Liver (tissue), 3 donors: ENCODE measurements around the gene OR13A1.

Experiments used
- CTCF ChIP-seq: fragments of 150-350 bp; IDR thresholded peaks from 2 replicates; pipeline ENCODE4 v1.5.1; 2017; ENCODE audit warnings: improper control_type of control experiment, low read depth, low read length; ENCODE audit not compliant: missing input control
- EGR1 ChIP-seq, 2 donors: IDR thresholded peaks; 2 replicates each; pipeline ENCODE4 v1.6.1; 2016 to 2018; ENCODE audit warnings: antibody characterized with exemption in 2 of 2, low read depth in 2 of 2
- FOXA1 ChIP-seq: IDR thresholded peaks from 2 replicates; pipeline ENCODE4 v1.6.1; 2016; ENCODE audit warnings: antibody characterized with exemption
- FOXA2 ChIP-seq: IDR thresholded peaks from 2 replicates; pipeline ENCODE4 v1.6.1; 2016; ENCODE audit warnings: antibody characterized with exemption
- JUND ChIP-seq, 2 donors: IDR thresholded peaks; 2 replicates each; pipeline ENCODE4 v1.6.1; 2016; ENCODE audit warnings: antibody characterized with exemption in 2 of 2
- MAX ChIP-seq: IDR thresholded peaks from 2 replicates; pipeline ENCODE4 v1.6.1; 2016; ENCODE audit warnings: antibody characterized with exemption
- RAD21 ChIP-seq, 2 donors: IDR thresholded peaks; 2 replicates each; pipeline ENCODE4 v1.6.1; 2016; ENCODE audit warnings: antibody characterized with exemption in 2 of 2, mild to moderate bottlenecking in 2 of 2
- REST ChIP-seq: IDR thresholded peaks from 2 replicates; pipeline ENCODE4 v1.6.1; 2016; ENCODE audit warnings: antibody characterized with exemption, mild to moderate bottlenecking
- TAF1 ChIP-seq: conservative IDR thresholded peaks from 2 replicates; pipeline ENCODE4 v1.6.1; 2016; ENCODE audit warnings: antibody characterized with exemption, mild to moderate bottlenecking
- ZBTB33 ChIP-seq: IDR thresholded peaks from 2 replicates; pipeline ENCODE4 v1.6.1; 2016; ENCODE audit warnings: antibody characterized with exemption
- donor health status: healthy.
- donor health status: healthy.

GRCh38 chr10:45325116-45325515, 9.7 kb upstream of the OR13A1 start:
- TF ChIP-seq CTCF (no peak), MAX (no peak), FOXA1 (no peak), TAF1 (no peak), RAD21 (IDR thresholded peaks at IDR 0.05) (no peak), EGR1 (IDR thresholded peaks at IDR 0.05; ENCODE audit: low read depth in 2 of 2) (no peak), FOXA2 (no peak), REST (no peak), JUND (IDR thresholded peaks at IDR 0.05) (no peak), ZBTB33 (no peak)
